Stimulated activated CD4-positive, alpha-beta T cell treated with anti-CD3 and anti-CD28 coated beads, Interleukin-15, amount 100 ng/mL, for 48 hours (primary cell): ENCODE measurements around the gene IRS1.

Source experiments
- DNase-seq, 2 donors: peaks; one replicate each; pipeline ENCODE4 v3.0.0-alpha.2; 2020; ENCODE audit warnings: low read depth in 2 of 2

Gene IRS1

GRCh38 chr2:226756131-226756530, 43.5 kb downstream of the IRS1 start:
- no peak for DNase-seq

GRCh38 chr2:226755631-226756030, 44.0 kb downstream of the IRS1 start:
- no peak for DNase-seq

- DNase-seq = no peak
These were observed 44.6 kb downstream of the IRS1 start for GRCh38 chr2:226754821-226755604.

GRCh38 chr2:226752887-226753286, 46.7 kb downstream of the IRS1 start:
- DNase-seq = no peak

- no peak for DNase-seq
These were observed 52.3 kb downstream of the IRS1 start for GRCh38 chr2:226747288-226747687.

GRCh38 chr2:226746196-226746800, 53.3 kb downstream of the IRS1 start:
- DNase-seq = no peak

GRCh38 chr2:226743915-226744314, 55.7 kb downstream of the IRS1 start:
- no peak for DNase-seq

GRCh38 chr2:226742347-226742746, 57.3 kb downstream of the IRS1 start:
- DNase-seq = no peak

- no peak for DNase-seq
These were observed 59.5 kb downstream of the IRS1 start for GRCh38 chr2:226740039-226740648.

GRCh38 chr2:226739545-226740030, 60.0 kb downstream of the IRS1 start:
- DNase-seq = no peak

- no peak for DNase-seq
These were observed 60.6 kb downstream of the IRS1 start for GRCh38 chr2:226738821-226739544.

GRCh38 chr2:226738191-226738820, 61.3 kb downstream of the IRS1 start:
- no peak for DNase-seq

- no peak for DNase-seq
These were observed 63.2 kb downstream of the IRS1 start for GRCh38 chr2:226736382-226736781.

- DNase-seq = no peak
These were observed 65.6 kb downstream of the IRS1 start for GRCh38 chr2:226733927-226734564.

GRCh38 chr2:226733189-226733858, 66.3 kb downstream of the IRS1 start:
- no peak for DNase-seq

- DNase-seq = no peak
These were observed 67.0 kb downstream of the IRS1 start for GRCh38 chr2:226732478-226733188.

- DNase-seq = no peak
These were observed 69.1 kb downstream of the IRS1 start for GRCh38 chr2:226730481-226730880.

- DNase-seq = no peak
These were observed 70.6 kb downstream of the IRS1 start for GRCh38 chr2:226728996-226729395.

GRCh38 chr2:226727251-226727650, 72.4 kb downstream of the IRS1 start:
- no peak for DNase-seq

GRCh38 chr2:226726546-226726945, 73.1 kb downstream of the IRS1 start:
- no peak for DNase-seq
